HG02623 (cell line): Measurements from ENCODE around the gene MRPL37.
"Not testable (repeated sequence)": the region's sequence is repeated elsewhere in the genome, so short reads cannot be mapped to it uniquely, and the experiment has no call there.

Source experiments
- ATAC-seq: cut with Tn5 transposase; IDR thresholded peaks from one replicate; pipeline ENCODE4 v1.9.1; 2021; ENCODE audit warnings: moderate library complexity; ENCODE audit not compliant: unreplicated experiment

Gene MRPL37

DNA sequence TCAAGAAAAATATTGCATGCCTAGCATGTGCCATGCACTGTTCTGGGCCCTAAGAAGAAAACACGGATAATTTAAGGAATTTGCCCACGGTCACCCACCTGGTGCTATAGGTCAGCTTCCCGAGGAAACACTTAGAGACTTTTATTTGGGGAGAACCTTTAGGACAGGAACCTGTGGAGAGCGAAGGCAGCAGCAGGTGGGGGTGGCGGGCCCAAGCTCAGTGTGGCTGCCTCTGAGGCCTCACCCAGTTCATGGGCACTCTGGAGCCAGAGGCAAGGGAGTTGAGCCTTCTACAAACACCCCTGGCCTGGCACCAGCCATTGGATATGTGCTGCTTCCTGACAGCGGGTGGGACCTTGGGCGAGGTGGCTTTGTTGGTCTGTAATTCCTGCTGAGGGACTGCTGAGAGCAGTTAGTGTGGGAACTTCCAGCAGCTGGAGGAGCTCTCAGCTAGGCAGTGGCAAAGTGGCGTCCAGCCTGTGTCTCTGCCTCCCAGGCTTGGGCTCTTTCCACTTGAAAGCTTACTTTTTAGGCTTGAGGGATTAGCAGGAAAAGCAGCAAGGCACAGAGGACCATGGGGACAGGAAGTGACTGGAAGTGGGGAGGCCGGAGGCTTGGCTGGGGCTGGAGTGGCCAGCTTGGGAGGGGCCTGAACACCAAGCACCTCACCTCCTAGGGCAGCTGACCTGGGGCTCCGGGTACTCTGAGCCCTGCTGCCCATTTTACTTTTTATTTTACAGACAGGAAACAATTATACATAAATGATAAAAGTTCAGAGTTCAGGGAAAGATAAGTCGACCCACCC, 19.1 kb downstream of the MRPL37 start:
- no peak for ATAC-seq

DNA sequence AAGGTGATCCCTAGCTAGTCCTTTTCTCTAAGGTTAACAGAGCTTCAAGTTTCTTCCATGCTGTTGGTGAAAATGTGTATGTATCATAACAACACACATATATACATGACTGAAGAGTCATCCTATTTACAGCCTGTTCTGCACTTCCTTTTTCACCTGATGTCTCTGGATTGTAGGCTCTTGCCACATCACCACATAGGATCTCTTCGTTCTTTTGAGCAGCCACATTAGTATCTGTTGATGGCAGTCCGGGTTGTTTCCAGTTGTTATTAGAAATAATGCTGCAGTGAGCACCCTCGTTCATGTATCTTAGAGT, 19.7 kb downstream of the MRPL37 start:
- ATAC-seq = no peak

DNA sequence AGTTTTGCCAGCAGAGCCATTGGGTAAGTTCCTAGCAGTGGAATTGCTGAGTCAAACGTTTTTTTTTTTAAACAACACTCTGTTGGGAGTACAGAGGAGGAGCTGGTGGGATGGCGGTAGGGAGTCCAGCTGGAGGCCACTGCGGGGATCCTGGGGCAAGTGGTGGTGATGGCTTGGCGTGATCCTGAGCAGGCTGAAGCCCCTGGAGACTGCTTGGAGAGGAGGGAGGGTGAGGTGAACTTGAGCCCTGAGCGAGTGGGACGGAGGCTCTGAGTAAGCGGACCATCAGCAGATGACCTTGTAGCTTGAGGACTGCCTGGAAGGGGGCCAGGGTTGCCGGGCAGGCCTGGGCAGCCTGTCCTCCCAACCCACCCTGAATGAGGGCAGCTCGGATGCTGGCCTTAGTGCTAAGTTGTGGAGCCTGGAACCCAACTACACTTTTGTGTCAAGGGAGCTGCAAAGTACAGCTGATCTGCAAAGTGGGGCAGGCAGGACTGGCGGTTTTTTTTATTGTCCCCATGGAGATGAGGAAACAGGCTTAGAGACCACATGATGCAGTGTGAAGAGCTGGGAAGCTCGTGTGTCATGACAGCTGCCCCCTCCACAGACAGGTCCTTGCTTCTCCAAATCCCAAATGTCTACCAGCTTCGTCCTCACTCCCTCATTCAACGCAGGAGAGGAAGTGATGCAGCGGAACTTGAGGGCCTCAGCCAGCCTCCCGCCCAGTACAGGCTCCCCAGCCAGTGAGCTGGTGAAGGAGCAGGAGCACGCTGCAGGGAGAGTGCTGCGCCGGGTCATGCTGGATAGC, 20.2 kb downstream of the MRPL37 start:
- ATAC-seq = no peak

DNA sequence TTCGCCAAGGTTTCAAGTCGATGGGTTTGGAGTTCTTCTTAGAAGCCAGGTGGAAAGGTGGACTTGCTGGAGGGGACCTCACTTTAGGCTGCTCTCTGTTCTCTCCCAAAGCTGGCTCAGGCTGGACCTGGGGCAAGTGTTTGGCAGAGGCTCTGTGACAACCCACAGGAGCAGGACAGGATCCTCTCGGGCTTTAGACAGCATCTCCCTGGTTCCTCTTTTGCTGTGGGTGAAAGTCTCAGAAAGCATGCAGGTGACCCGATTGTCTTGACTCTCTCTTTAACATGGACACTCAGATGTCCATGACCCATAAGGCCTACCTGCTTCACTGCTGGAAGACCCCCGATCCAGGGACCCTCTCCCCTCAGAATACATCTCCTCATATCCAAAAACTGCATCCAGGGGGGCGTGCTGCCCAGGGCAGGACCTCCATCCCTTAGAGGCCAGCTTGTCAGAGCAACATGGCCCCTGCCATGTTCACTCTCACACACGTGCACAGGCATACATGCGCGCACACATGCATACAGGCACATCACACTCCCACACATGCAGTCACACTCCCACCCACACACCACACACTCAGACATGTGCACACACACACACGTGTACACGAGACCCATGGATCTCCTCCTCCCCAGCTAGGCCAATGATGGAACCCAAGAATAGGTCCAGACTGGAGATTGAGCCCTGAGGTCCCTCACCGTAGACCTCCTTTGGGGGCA, 21.3 kb downstream of the MRPL37 start:
- ATAC-seq = no peak

DNA sequence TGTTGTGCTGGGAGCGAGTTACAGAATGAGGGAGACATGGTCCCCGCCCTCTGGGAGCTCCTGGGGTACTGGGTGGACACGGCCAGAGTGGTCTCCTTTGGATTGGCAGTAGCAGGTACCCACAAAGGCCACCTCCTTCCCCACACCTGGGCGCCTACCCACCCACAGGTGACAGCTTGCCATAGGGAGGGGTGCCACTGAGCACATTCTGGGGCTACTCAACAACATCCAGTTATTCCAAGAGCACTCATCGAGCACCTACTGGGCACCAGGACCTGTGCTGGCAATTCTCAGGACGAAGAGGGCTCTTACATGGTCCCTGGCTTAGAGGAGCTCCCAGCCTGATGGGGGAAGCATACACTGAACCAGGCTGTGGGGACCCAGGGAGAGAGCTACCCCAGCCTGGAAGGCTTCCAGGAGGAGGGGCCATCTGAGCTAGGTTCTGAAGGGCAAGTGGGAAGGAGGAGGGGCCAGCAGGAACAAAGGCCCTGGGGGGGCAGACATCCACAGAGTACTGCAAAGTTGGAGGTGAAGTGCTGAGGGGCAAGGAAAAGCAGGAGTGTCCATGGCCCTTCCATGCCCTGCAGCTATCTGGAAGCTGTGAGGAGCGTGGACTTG, 22.0 kb downstream of the MRPL37 start:
- no peak for ATAC-seq

- no peak for ATAC-seq
These were observed 22.7 kb downstream of the MRPL37 start for GRCh38 chr1:54222711-54223110.

DNA sequence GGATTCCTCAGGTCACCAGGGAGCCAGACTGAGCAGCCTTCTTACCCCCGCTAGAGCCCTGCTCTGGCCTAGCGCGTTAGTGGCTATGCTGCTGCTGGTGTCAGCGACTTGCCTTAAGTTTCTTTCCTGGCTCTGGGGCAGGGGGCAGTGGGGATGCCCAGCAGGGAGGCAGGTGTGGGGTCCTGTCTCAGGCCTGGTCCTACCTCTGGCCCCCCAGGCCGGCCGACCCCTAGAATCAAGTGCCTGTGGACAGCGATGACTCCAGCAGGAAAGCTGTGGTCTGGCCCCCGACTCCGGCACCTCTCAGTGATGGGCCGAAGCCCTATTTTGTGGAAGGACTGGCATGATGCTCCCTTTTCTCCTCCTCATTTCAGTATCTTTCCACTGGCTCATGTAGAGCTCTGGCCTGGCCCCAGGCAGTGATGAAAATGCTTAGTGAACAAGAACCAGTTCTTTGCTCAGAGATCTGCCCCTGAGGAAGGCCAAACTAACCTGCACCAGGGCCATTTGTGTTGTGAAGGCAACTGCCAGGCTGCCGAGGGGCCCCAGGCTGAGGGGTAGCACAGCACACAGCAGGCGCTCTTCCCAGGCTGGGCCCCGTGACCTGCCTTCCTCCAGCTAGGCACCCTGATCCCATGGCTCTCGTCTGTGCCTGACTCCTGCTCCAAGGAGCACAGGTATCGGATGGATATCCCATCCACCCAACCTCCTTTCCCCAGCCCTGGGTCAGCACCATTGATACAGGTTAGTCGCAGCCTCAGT, 23.7 kb downstream of the MRPL37 start:
- no peak for ATAC-seq

DNA sequence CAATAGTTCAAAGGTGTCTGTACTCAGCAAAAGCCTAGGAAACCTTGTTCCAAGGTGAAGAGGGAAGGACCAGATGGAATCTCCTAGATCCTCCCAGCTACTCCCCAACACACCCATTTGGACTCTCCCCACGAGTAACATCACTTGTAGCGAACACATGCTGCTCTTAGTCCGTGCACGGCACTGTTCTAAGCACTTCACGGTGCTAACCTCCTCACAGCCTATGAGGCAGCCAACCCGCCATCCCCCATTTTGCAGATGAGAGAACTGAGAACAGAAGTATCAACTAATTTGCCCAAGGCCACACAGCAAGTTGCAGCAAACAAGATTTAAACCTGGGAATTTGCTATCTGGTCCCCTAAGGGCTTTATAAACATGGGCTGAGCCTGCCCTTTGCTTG, 24.3 kb downstream of the MRPL37 start:
- no peak for ATAC-seq

GRCh38 chr1:54225378-54225777, 25.4 kb downstream of the MRPL37 start:
- ATAC-seq = no peak

DNA sequence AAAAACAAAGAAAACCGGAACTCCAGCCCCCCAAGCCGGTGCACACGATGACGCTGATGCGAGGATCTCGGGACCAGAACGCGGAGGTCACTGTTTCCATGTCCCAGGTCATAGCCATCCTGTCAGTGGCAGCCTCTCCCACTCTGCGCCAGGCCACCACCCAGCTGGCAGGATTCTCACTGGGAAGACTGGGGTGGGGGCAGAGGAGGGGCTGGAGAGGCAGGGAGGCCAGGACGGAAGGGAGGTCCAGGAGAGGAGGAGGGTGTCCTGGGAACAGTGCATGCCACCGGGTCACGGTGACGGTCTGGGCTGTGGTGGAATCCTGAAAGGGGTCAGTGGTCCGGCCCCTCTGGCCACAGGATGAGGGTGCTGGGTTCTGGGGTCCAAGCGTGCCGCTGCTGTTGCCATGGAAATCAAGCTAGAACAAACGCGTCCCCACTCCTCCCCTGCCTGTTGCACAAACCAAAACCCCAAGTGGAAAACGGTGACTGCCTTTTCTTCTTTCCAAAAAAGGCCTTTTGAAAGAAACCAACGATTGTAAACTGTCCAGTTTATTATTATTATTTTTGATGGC, 26.1 kb downstream of the MRPL37 start:
- ATAC-seq = no peak

DNA sequence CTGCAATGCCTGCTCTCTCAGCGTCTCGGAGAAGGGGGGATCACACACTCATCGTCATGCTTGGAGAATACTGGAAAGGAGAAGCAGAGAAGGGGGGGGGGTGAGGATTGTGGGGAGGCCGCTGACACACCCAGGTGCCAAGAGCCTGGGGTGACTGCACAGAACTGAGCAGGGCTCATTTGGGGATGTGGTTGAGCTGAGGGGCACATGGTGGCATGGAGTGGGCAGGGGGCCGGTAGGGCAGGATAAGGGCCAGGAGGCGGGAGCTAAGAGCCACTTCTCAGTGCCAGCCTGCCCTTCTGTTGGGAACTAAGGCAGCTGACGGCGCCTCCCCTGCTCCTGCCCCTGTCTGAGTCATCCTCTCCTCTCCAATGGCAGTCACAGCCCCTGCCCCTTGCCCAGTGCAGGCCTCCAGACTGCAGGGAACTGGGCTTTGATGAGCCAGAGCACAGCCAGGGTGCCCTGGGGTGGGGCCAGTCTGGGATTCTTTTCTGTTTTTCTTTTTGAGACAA, 27.2 kb downstream of the MRPL37 start:
- ATAC-seq = no peak

GRCh38 chr1:54227891-54228310, 27.9 kb downstream of the MRPL37 start:
- no peak for ATAC-seq

DNA sequence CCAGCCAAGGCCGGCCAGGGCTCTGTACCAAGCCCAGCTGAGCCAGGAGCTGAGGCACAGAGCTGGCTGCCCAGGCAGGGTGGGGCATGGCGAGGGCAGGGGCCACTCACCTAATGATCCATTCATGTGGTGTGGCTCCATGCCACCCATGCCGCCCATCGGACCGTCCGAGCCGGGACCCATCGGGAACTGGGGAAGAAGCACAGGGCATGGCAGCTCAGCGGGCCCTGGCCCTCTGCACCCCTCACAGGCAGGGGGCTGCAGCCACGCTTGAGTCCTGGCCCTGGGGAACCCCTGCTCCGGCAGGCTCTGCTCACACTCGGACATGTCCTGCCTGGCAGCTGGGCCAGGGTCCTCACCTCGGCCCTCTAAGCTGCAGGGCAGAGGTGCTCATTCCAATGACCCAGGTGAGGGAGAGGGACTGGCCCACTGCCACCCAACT, 28.7 kb downstream of the MRPL37 start:
- ATAC-seq = no peak

GRCh38 chr1:54229281-54229891, 29.4 kb downstream of the MRPL37 start:
- no peak for ATAC-seq

DNA sequence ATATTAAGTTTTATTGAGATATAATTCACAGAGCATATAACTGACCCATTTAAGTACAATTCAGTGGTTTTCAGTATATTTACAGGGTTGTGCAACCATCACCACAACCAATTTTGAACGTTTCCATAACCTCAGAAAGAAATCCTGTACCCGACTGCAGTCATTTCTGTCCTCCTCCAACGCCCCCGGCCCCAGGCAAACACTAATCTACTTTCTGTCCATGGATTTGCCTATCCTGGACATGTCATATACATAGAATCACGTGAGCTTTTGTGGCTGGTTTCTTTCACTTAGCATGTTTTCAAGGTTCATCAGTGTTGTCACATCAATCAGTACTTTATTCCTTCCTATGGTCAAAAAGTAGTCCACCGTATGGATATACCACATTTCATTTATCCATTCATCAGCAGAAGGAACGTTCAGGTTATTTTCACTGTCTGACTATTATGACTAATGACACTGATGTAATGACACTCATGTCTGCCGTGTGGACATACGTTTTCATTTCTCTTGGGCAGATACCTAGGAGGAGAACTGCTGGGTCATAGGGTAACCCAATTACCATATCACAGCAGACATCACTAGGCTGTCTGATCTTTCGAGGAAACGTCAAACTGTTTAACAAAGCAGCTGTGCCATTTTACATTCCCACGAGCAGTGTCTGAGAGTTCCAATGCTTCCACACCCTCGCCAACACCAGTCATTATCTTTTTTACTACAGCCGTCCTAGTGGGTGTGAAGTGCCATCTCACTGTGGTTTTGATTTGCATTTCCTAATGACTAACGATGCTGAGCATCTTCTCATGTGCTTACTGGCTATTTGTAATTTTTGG, 30.8 kb downstream of the MRPL37 start:
- ATAC-seq = no peak

DNA sequence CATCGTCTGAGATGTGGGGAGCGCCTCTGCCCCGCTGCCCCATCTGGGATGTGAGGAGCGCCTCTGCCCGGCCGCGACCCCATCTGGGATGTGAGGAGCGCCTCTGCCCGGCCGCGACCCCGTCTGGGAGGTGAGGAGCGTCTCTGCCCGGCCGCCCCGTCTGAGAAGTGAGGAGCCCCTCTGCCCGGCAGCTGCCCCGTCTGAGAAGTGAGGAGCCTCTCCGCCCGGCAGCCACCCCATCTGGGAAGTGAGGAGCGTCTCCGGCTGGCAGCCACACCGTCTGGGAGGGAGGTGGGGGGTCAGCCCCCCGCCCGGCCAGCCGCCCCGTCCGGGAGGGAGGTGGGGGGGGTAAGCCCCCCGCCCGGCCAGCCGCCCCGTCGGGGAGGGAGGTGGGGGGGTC, 33.2 kb downstream of the MRPL37 start:
- not testable (repeated sequence) for ATAC-seq

- ATAC-seq = no peak
These were observed 34.3 kb downstream of the MRPL37 start for GRCh38 chr1:54234284-54234683.

GRCh38 chr1:54237586-54237985, 37.6 kb downstream of the MRPL37 start:
- ATAC-seq = no peak
